Activated T-cell treated with anti-CD3 and anti-CD28 coated beads, Interleukin-2, amount 50 U/mL, for 72 hours (primary cell): Measurements from ENCODE around the gene ZFYVE27. TPM values are rescaled to one million over a fixed set of nuclear protein-coding genes. Genes with fewer than 3 reads are reported as not detected.

Experiments used
- ATAC-seq, 2 donors: fragments of 150-1000 bp; cut with Tn5 transposase; replicated peaks in 1 of 2; 2 replicates each; pipeline ENCODE4 v1.10.0; 2021; ENCODE audit warnings: moderate library complexity in 2 of 2, mild to moderate bottlenecking in 1 of 2
- DNase-seq, 2 donors: peaks; one replicate each; pipeline ENCODE4 v3.0.0; 2021 to 2022; ENCODE audit warnings: mixed read lengths in 1 of 2
- H3K27ac Mint-ChIP-seq: one replicate; pipeline ENCODE4 v1.8.0; 2022; ENCODE audit warnings: mild to moderate bottlenecking, moderate library complexity, mixed read lengths
- H3K27me3 Mint-ChIP-seq: one replicate; pipeline ENCODE4 v1.8.0; 2022; ENCODE audit warnings: low read depth, mixed read lengths
- H3K36me3 Mint-ChIP-seq, 2 donors: one replicate each; pipeline ENCODE4 v1.8.0; 2022; ENCODE audit warnings: mixed read lengths in 2 of 2, mild to moderate bottlenecking in 1 of 2; ENCODE audit not compliant: insufficient read depth in 2 of 2
- H3K4me1 Mint-ChIP-seq: one replicate; pipeline ENCODE4 v1.8.0; 2022; ENCODE audit warnings: low read depth, mixed read lengths
- H3K4me3 Mint-ChIP-seq, 2 donors: one replicate each; pipeline ENCODE4 v1.8.0; 2022; ENCODE audit warnings: mild to moderate bottlenecking in 2 of 2, mixed read lengths in 2 of 2, moderate library complexity in 2 of 2
- H3K9me3 Mint-ChIP-seq, 2 donors: one replicate each; pipeline ENCODE4 v1.8.0; 2022; ENCODE audit warnings: mixed read lengths in 2 of 2
- total RNA-seq, 2 donors: library from RNA; stranded (reverse); gene quantifications; one replicate each; pipeline ENCODE4 v1.2.3, GENCODE V29; 2022

ZFYVE27 gene
- total RNA-seq, 2 donors from 2014 or later = 33.7 to 40.0 TPM

DNA sequence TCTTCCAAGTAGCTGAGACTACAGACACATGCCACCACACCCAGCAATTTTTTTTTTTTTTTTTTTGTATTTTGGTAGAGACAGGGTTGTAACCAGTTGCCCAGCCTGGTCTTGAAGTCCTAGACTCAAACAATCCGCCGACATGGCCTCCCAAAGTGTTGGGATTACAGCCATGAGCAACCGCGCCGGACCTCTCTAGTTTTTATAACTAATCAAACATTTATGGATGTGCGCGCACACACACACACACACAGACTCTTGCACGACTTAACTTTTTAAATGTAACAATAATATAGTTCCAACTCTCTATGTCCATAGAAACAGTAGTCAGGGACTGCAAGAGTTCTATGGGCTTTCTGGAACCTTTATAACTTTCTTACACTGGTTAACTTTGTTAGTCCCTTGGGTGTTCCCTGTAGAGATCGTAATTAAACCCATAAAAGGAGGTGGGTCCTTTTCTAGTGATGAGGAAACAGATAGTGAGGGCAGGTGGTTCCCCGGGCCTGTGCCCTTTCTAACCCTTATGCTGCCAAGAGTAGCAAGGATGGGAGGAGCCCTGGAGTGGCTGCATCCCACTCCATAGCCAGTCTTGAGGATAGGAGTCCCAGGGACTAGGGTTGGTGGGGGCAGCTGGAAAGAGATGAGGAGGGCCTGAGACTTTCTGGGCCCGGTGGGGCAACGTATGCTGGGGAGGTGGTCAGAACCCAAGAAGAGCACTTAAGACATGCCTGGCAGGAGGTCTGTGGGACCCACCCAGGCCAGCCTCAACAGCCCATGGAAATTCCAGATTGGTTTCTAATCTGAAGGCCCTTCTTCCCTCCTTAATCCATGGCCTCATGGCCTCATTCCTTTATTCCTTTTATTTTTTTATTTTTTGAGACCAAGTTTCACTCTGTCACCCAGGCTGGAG, 14.8 kb upstream of the ZFYVE27 start:
- H3K27ac Mint-ChIP-seq = no peak overlapping the region
- peaks cover 9% of the 10 kb centered on the region for H3K27me3 Mint-ChIP-seq
- DNase-seq (no peak), ATAC-seq (no peak)
- H3K4me3 Mint-ChIP-seq = no peak overlapping the region
- no peaks in the 10 kb centered on the region for H3K36me3 Mint-ChIP-seq
- no peaks in the 10 kb centered on the region for H3K9me3 Mint-ChIP-seq
- no peaks in the 10 kb centered on the region for H3K4me1 Mint-ChIP-seq

GRCh38 chr10:97723001-97723400, 13.9 kb upstream of the ZFYVE27 start:
- Mint-ChIP-seq H3K9me3 (no peaks in the 10 kb centered on the region), H3K4me1 (no peaks in the 10 kb centered on the region), H3K27ac (no peak overlapping the region), H3K27me3 (peaks cover 9% of the 10 kb centered on the region), H3K36me3 (no peaks in the 10 kb centered on the region), H3K4me3 (no peak overlapping the region)
- ATAC-seq (no peak), DNase-seq (no peak)

GRCh38 chr10:97724341-97724941, 12.5 kb upstream of the ZFYVE27 start:
- no peak overlapping the region for H3K4me3 Mint-ChIP-seq
- peaks cover 4% of the 10 kb centered on the region for H3K4me1 Mint-ChIP-seq
- H3K36me3 Mint-ChIP-seq = no peaks in the 10 kb centered on the region
- ATAC-seq = no peak
- H3K9me3 Mint-ChIP-seq = no peaks in the 10 kb centered on the region
- no peak overlapping the region for H3K27ac Mint-ChIP-seq
- DNase-seq = no peak
- H3K27me3 Mint-ChIP-seq = peaks cover 15% of the 10 kb centered on the region

- no peaks in the 10 kb centered on the region for H3K36me3 Mint-ChIP-seq
- ATAC-seq = peak; percentile 81 to 87
- H3K4me3 Mint-ChIP-seq = no peak overlapping the region
- H3K27me3 Mint-ChIP-seq = peaks cover 15% of the 10 kb centered on the region
- peak in 1 of 2 donors; percentile 14 for DNase-seq
- H3K9me3 Mint-ChIP-seq = no peaks in the 10 kb centered on the region
- no peak overlapping the region for H3K27ac Mint-ChIP-seq
- H3K4me1 Mint-ChIP-seq = peaks cover 8% of the 10 kb centered on the region
Observed at GRCh38 chr10:97726636-97727178, 10.2 kb upstream of the ZFYVE27 start.

DNA sequence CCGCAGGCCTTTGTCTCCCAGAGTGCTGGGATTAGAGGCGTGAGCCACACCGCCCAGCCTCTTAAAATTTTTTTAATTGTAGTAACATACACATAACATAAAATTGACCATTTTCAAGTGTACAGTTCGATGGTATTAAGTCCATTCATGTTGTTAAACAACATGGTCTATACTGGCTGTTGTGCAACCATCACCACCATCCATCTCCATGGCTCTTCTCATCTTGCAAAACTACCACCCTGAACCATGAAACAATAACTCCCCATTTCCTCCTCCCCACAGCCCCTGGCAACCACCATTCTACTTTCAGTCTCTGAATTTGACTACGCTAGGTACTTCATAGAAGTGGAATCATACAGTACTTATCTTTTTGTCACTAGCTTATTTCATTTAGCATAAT, 7.9 kb upstream of the ZFYVE27 start:
- Mint-ChIP-seq H3K4me1 (peaks cover 11% of the 10 kb centered on the region), H3K27me3 (peaks cover 15% of the 10 kb centered on the region)

DNA sequence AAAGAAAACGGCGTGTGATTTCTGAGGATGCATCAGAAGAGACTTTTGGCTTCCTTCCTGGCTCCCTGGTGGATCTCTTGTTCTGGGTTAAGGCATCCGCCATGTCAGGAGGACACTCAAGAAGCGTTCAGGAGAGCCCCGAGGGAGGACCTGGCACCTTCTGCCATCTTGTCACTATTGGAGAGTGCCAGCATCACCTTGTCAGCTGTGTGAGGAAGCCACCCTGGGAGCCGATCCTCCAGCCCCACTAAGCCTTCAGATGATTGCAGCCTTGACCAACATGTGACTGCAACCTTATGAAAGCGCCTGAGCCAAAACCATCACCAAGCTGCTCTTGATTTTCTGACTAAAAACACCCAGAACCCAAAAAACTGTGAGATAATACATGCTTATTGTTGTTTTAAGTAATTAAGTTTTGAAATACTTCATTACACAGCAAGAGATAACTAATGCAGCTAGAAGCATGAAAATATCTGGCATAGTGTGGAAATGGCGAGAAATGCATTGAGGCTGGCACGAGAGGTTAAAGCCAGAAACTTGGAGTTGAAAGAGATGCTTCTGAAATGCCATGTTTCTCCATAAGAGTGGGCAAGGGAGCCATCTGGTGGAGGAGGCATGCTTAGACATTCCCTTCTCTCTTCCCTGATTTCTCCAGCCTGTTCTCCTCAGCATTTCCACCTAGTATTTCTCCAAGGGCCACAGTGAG, 5.4 kb upstream of the ZFYVE27 start:
- ATAC-seq (peak; percentile 43 to 47), DNase-seq (peak; percentile 50 to 61)
- peaks cover 0 to 1% of the 10 kb centered on the region in 2 donors for H3K36me3 Mint-ChIP-seq
- H3K27ac Mint-ChIP-seq = no peak overlapping the region
- H3K27me3 Mint-ChIP-seq = peaks cover 7% of the 10 kb centered on the region
- peaks cover 0 to 8% of the 10 kb centered on the region in 2 donors for H3K9me3 Mint-ChIP-seq
- no peak overlapping the region for H3K4me3 Mint-ChIP-seq
- H3K4me1 Mint-ChIP-seq = peaks cover 22% of the 10 kb centered on the region

More for the DNA sequence above, 7.9 kb upstream of the ZFYVE27 start:
- ATAC-seq = no peak
- Mint-ChIP-seq H3K9me3 (no peaks in the 10 kb centered on the region), H3K36me3 (no peaks in the 10 kb centered on the region), H3K4me3 (no peak overlapping the region), H3K27ac (no peak overlapping the region)
- no peak for DNase-seq

DNA sequence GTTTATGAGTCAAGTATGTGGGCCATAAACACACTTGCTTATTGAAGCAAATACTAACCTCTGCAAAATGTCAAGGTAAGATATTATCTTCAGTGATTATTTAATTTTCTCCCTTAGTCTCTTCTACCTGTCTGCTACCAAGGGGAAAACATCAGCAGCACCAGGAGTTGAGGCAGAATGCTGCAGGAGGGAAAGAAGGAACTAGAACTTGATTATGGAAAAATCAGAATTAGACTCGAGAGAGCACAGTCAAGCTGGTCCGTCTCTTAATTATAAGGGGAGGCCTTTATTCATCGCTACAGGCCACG, 4.9 kb upstream of the ZFYVE27 start:
- no peak overlapping the region for H3K27ac Mint-ChIP-seq
- no peak for ATAC-seq
- H3K4me1 Mint-ChIP-seq = peaks cover 26% of the 10 kb centered on the region
- DNase-seq = no peak
- peaks cover 0 to 3% of the 10 kb centered on the region in 2 donors for H3K36me3 Mint-ChIP-seq
- H3K4me3 Mint-ChIP-seq = no peak overlapping the region
- peaks cover 0 to 8% of the 10 kb centered on the region in 2 donors for H3K9me3 Mint-ChIP-seq
- peaks cover 7% of the 10 kb centered on the region for H3K27me3 Mint-ChIP-seq

DNA sequence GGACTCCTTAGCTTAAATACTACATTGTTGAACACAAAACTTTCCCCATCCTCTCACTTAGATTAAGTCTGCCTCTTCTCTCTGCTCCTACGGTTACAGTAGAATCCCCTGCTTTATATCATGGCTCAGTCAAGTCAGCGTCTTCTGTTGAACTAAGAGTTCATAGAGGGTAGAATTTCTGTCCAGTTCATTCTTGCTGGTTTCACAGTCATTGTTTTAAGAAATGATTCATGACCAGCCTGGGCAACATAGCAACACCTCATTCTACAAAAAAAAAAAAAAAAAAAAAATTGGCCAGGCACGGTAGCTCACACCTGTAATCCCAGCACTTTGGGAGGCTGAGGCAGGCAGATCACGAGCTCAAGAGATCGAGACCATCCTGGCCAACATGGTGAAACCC, 3.7 kb upstream of the ZFYVE27 start:
- Mint-ChIP-seq H3K4me3 (no peak overlapping the region), H3K27me3 (peaks cover 7% of the 10 kb centered on the region), H3K27ac (no peak overlapping the region), H3K9me3 (peaks cover 0 to 8% of the 10 kb centered on the region in 2 donors), H3K4me1 (peaks cover 33% of the 10 kb centered on the region), H3K36me3 (peaks cover 2 to 8% of the 10 kb centered on the region in 2 donors)
- no peak for ATAC-seq
- no peak for DNase-seq

DNA sequence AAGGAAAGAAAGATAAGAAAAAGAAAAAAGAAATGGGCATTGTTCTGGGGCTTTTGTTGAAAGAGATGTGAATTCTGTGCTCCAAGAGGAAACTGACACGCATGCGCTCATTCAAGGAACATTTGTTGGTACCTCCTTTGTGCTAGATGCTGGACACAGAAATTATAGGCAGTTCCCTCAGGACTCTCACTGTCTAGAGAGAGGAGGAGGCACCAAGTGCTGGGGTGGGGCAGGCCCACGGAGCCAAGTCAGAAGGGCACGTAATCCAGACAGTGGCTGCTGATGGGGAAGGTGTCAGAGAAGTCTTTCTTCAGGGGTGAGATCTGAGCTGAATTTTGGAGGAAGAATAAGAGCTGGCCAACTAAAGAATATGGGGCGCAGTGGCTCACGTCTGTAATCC, 2.9 kb upstream of the ZFYVE27 start:
- no peak for DNase-seq
- peaks cover 2 to 8% of the 10 kb centered on the region in 2 donors for H3K36me3 Mint-ChIP-seq
- ATAC-seq = no peak
- H3K9me3 Mint-ChIP-seq = peaks cover 0 to 8% of the 10 kb centered on the region in 2 donors
- H3K27ac Mint-ChIP-seq = no peak overlapping the region
- peaks cover 37% of the 10 kb centered on the region for H3K4me1 Mint-ChIP-seq
- peaks cover 4% of the 10 kb centered on the region for H3K27me3 Mint-ChIP-seq
- no peak overlapping the region for H3K4me3 Mint-ChIP-seq

GRCh38 chr10:97736403-97736901, 476 bp upstream of the ZFYVE27 start:
- Mint-ChIP-seq H3K36me3 (peaks cover 16 to 17% of the 10 kb centered on the region in 2 donors), H3K4me3 (peak overlapping the region; percentile 94 to 99), H3K27me3 (no peaks in the 10 kb centered on the region), H3K9me3 (peaks cover 0 to 8% of the 10 kb centered on the region in 2 donors), H3K27ac (peak overlapping the region; percentile 96), H3K4me1 (peaks cover 57% of the 10 kb centered on the region)
- DNase-seq (no peak), ATAC-seq (peak; percentile 28 to 29)

DNA sequence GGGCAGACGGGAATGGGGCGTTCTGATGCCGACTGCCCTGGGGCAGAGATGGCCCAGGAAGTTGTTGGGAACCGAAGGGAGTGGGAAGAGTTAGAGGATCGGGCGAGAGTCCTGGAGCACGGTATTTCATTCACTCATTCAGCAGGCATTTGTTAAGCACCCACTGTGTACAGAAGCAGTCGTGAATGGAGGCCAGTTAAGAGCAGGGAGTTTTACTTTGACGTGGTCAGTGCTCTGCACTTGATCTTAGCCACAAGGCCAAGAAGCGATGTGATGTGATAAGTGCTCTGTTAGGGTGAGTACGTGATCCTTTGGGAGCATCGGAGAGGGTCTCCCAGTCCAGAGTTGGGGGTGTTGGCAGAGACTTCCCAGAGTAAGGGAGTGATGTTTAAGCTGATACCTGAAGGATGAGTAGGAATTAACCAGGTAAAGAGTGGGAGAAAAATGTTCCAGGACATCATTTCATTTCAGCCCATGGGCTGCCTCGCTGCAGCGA, 890 bp downstream of the ZFYVE27 start:
- Mint-ChIP-seq H3K27me3 (no peaks in the 10 kb centered on the region), H3K4me3 (peak overlapping the region; percentile 94 to 99), H3K27ac (peak overlapping the region; percentile 95), H3K4me1 (peaks cover 52% of the 10 kb centered on the region), H3K36me3 (peaks cover 17 to 18% of the 10 kb centered on the region in 2 donors), H3K9me3 (peaks cover 0 to 8% of the 10 kb centered on the region in 2 donors)
- peak; percentile 28 to 45 for ATAC-seq
- peak in 1 of 2 donors; percentile 9 for DNase-seq

DNA sequence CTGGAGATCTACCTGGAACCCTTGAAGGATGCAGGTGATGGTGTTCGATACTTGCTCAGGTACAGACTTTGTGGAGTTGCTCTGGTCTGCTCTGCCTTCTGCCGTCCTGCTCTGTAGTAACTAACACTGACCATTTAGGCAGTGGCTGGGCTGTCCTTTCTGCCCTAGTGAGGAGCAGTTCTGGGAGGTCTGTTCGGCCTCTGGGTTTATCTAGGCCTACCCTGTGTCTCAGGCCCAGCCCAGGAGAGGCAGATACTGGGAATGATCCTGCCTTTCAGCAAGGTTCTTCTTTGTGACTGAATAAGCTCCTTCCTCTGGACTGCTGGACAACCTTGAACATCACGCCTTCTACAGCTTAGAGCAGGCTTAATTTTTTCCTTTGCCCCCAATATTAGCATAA, 1.7 kb downstream of the ZFYVE27 start:
- DNase-seq = no peak
- Mint-ChIP-seq H3K36me3 (peaks cover 17 to 23% of the 10 kb centered on the region in 2 donors), H3K27ac (no peak overlapping the region), H3K9me3 (peaks cover 0 to 8% of the 10 kb centered on the region in 2 donors), H3K4me3 (peak overlapping the region; percentile 94 to 99), H3K27me3 (no peaks in the 10 kb centered on the region), H3K4me1 (peaks cover 52% of the 10 kb centered on the region)
- no peak for ATAC-seq
